ENCODE results near the gene NACA2.
"Not testable (repeated sequence)": the region's sequence is repeated elsewhere in the genome, so short reads cannot be mapped to it uniquely, and the experiment has no call there.

The NACA2 gene

GRCh38 chr17:61575352-61575975, 15.6 kb downstream of the NACA2 start:
- no peak for DNase-seq (ENCODE audit: low read depth)

- DNase-seq (ENCODE audit: low read depth) = no peak
These were observed 16.3 kb downstream of the NACA2 start for GRCh38 chr17:61574542-61575351.

- DNase-seq (ENCODE audit: low read depth) = not testable (repeated sequence)
These were observed 18.5 kb downstream of the NACA2 start for GRCh38 chr17:61572547-61572946.

- DNase-seq (ENCODE audit: low read depth) = no peak
These were observed 19.4 kb downstream of the NACA2 start for GRCh38 chr17:61571624-61572023.

GRCh38 chr17:61570118-61570517, 20.9 kb downstream of the NACA2 start:
- no peak for DNase-seq (ENCODE audit: low read depth)

- DNase-seq (ENCODE audit: low read depth) = not testable (repeated sequence)
These were observed 21.5 kb downstream of the NACA2 start for GRCh38 chr17:61569525-61569924.

GRCh38 chr17:61568219-61569072, 22.6 kb downstream of the NACA2 start:
- no peak for DNase-seq (ENCODE audit: low read depth)

GRCh38 chr17:61567045-61567802, 23.8 kb downstream of the NACA2 start:
- DNase-seq (ENCODE audit: low read depth) = no peak

GRCh38 chr17:61566448-61566847, 24.6 kb downstream of the NACA2 start:
- DNase-seq (ENCODE audit: low read depth) = not testable (repeated sequence)

GRCh38 chr17:61565850-61566249, 25.2 kb downstream of the NACA2 start:
- not testable (repeated sequence) for DNase-seq (ENCODE audit: low read depth)

GRCh38 chr17:61565213-61565612, 25.8 kb downstream of the NACA2 start:
- DNase-seq (ENCODE audit: low read depth) = no peak

- DNase-seq (ENCODE audit: low read depth) = no peak
These were observed 28.7 kb downstream of the NACA2 start for GRCh38 chr17:61562287-61562686.

- DNase-seq (ENCODE audit: low read depth) = no peak
These were observed 29.7 kb downstream of the NACA2 start for GRCh38 chr17:61561354-61561753.

GRCh38 chr17:61560071-61560470, 30.9 kb downstream of the NACA2 start:
- DNase-seq (ENCODE audit: low read depth) = no peak

- DNase-seq (ENCODE audit: low read depth) = no peak
These were observed 34.5 kb downstream of the NACA2 start for GRCh38 chr17:61556224-61557188.

- DNase-seq (ENCODE audit: low read depth) = no peak
These were observed 35.9 kb downstream of the NACA2 start for GRCh38 chr17:61555127-61555566.

GRCh38 chr17:61554209-61554608, 36.8 kb downstream of the NACA2 start:
- no peak for DNase-seq (ENCODE audit: low read depth)

GRCh38 chr17:61552560-61552959, 38.5 kb downstream of the NACA2 start:
- DNase-seq (ENCODE audit: low read depth) = not testable (repeated sequence)

GRCh38 chr17:61551255-61551742, 39.7 kb downstream of the NACA2 start:
- peak; percentile 18 for DNase-seq (ENCODE audit: low read depth)

- DNase-seq (ENCODE audit: low read depth) = no peak
These were observed 43.9 kb downstream of the NACA2 start for GRCh38 chr17:61547113-61547512.

Data from GM04504 (cell line).